Measurements from ENCODE around the gene TRIO.

TRIO gene

DNA sequence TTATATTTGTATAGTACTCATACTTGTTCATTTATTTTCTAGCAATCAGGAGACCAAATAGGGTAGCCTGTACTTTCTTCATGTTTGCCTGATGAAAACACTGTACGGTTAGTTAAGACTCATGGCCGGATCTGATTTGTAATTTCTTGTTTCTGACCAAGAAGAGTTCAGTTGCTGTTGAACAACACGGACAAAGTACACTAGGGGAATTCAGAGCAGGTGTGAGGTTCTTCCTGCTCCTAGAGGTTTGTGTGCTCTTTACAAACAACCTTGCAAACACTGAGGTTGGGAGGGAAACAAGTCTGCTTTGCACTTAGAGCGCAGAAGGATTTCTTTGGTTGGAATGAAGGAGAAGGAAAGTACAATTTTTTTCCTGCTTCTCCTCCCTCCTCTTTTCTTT, 69.7 kb downstream of the TRIO start:
- DNase-seq: no peak

DNA sequence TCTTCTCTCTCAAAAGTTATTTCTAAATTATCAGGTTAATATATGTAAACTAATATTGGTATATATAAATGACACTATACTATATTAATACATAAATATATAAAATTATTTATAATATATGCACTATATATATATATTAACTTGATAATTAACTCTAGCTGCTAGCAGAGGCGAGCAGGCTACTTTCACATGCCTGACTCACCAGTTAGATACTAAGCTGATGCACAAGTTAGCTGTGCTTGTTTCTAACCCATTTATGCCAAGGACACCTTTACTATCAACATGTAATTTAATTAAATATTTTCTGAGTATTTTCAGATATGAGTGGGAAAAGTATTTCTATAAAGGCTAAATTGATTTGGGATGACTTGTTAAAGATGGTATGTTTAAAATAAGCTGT, 70.1 kb downstream of the TRIO start:
- no peak for DNase-seq

- DNase-seq: no peak
Measured at GRCh38 chr5:14213813-14214585, 70.9 kb downstream of the TRIO start.

DNA sequence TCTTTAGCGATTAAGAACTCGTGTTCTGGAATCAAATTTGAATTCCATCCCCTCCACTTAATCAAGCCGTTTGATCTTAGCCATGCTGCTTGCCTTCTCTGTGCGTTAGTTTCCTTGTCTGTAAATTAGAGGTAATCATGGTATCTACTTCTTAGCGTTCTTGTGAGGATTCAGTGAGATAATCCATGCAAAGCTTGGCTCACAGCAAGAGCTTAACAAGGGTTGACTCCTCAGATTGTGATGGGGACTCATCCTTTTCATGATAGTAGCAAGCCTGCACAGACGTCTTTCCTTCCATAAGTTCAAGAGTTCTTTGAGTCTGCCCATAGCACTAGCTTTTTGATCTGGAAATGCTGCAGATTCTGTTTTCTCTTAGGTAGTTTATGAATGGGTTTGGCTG, 72.8 kb downstream of the TRIO start:
- no peak for DNase-seq

DNA sequence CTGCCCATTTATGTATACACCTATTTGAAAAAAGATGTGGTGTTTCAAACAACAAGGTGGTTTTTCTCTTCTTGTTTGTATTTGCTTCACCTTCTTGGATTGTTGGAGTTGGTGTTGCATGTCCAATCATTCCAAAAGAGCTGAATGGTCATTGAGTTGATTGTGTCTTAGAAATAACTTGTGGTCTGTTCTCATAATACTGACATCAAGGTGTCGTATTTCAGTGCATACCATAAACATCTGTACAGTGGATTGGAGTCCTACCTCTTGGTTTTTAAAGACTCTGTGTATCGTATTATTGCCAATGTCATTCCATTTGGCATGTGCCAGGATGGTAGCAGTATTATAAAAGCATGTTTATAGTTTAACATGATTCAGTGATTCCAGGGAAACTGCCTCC, 73.2 kb downstream of the TRIO start:
- DNase-seq: no peak

- DNase-seq: no peak
Measured at GRCh38 chr5:14216902-14217301, 73.8 kb downstream of the TRIO start.

- DNase-seq: no peak
Measured at GRCh38 chr5:14217587-14217986, 74.4 kb downstream of the TRIO start.

DNA sequence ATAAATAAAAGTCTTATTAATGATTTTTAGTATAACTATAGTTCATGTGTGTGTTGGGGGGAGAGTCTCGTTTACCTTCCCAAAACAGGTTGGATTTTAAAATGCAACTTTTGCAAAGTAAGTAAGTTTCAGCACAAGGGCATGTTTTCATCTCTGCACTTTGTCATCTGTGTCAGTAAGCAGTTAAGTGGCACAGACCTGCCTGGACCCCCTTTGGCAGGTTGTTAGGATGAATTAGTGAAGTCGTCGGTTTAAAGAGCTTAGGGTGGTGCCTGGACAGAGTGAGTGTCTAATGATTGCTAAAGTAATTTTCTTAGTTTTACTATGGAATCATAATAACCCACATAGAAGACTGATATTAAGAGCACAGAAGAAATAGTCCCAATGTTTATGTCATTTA, 74.9 kb downstream of the TRIO start:
- DNase-seq: no peak

- DNase-seq: no peak
Measured at GRCh38 chr5:14218480-14218879, 75.3 kb downstream of the TRIO start.

- DNase-seq: no peak
Measured at GRCh38 chr5:14218897-14219573, 75.9 kb downstream of the TRIO start.

DNA sequence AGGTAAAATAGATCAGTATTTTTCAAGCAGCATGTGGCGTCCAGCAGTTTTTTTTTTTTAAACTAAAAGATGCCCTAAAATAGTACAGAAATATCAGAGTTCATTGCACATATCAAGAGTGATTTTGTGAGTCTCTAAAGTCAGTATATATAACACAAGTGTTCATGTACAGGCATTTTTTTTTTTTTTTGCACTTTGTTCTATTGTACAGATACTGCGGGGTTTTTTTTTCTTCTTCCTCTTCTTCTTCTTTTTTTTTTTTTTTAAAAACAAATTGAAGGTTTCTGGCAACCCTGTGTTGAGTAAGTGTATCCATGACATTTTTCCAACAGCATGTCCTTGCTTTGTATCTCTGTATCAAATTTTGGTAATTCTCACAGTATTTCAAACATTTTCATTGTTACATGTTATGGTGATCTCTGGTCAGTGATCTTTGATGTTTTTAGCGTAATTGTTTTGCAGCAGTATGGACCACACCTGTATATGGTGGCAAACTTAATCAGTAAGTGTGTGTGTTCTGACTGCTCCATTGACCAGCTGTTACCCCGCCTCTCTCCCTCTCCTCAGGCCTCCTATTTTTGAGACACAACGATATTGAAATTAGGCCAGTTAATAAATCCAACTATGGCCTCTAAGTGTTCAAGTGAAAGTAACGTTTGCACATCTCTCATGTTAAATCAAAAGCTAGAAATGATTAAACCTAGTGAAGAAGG, 76.8 kb downstream of the TRIO start:
- DNase-seq: no peak

GRCh38 chr5:14220642-14221041, 77.5 kb downstream of the TRIO start:
- no peak for DNase-seq

GRCh38 chr5:14221732-14222131, 78.6 kb downstream of the TRIO start:
- DNase-seq: no peak

GRCh38 chr5:14222206-14222605, 79.1 kb downstream of the TRIO start:
- no peak for DNase-seq

DNA sequence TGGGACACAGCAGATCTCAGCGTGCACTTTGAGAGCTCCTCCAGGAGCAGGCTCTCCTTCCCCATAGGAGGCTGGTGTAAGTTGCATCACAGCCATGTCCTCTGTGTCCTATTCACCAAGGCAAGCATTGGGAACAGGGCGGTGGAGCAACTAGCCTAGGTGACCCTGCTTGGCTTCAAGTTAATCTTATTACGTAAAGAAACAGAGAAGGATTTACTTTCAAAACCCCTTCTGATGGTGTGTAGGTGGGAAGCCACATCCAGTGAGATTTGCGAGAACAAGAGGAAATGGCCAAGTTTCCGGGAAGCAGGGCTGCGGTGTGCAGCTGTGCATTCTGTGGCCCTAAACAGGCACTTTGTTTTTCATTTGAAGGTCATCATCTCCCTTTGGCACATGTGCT, 80.2 kb downstream of the TRIO start:
- no peak for DNase-seq

DNA sequence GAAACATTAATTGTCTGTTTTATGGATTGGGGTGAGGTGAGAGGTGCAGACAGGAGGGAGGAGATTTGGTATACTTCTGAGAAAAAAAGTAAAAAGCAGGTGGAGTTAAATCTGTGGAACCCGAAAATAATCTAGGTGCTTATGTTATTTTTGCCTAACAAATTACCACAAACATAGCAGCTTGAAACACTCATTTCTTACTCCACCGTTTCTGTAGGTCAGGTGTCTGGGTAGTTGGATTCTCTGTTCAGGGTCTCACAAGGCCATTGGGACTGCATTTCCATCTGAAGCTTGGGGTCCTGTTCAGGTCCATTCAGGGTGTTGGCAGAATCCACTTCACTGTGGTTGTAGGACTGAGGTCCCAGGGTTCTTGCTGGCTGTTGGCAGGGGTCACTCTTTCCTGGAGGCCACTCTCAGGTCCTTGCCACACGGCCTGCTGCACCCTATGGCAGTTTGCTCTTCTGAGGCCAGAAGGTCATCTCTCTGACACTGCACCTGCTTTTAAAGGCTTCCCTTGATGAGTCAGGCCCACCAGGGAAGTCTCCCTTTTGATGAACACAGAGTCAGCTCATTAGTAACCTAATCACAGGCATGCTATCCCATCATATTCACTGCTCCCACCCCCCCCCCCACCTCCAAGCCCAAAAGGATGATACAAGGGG, 82.2 kb downstream of the TRIO start:
- no peak for DNase-seq

DNA sequence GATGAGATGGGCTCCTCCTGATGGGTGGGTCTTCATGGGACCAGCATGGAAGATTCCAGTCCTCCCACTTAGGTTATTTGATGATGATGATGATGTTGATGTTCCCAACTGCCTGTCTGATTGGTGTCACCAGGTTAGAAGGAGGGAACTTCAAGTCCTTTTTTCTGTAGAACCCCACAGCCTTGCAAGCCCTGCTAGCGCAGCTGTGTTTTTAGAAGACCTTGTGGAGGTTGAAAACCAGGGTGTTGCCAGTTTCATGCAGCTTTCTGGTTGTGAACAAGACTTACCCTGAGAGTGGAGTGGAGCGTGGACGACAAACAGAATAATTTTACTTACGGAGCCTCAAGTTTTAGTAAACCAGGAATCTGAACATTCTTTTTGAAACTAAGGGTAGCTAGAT, 83.0 kb downstream of the TRIO start:
- DNase-seq: no peak

GRCh38 chr5:14226554-14226953, 83.4 kb downstream of the TRIO start:
- DNase-seq: no peak

DNA sequence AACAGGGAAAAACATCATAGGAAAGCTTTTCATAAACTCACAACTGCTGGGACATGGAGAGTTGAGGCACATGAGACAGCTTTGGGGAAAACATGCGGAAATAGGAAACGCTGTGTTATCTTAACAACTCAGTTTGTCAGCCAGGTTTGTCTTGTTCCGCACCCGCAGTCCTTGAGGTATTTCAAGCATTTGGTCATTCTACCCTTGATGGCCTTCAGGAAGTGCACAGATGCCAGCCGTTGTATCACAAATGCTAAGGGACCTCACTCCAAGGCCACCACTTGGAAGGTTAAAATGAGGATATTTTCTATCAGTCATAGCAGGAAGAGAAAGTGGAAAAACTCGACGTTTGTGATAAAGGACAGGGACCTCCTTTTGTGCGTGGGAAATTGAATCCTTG, 83.8 kb downstream of the TRIO start:
- DNase-seq: no peak

GRCh38 chr5:14227513-14227912, 84.4 kb downstream of the TRIO start:
- DNase-seq: no peak

DNA sequence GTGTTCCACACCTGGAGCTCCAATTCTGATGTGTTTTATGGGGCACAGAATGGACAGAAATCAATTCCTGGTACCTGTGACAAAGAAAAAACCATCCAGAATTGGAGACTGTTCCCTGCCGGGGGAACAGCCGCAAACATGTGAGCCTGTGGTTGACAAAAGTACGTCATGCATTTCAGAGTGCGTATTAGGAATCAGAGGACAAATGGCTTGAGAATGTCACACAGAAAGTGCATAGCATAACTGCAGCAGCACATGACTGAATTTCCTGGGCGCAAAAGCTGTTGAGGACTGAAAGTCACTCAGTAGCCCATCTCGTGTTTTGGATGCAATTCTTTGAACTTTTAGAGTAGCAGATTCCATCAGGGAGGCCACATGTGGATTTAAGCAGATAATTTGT, 85.1 kb downstream of the TRIO start:
- no peak for DNase-seq

DNA sequence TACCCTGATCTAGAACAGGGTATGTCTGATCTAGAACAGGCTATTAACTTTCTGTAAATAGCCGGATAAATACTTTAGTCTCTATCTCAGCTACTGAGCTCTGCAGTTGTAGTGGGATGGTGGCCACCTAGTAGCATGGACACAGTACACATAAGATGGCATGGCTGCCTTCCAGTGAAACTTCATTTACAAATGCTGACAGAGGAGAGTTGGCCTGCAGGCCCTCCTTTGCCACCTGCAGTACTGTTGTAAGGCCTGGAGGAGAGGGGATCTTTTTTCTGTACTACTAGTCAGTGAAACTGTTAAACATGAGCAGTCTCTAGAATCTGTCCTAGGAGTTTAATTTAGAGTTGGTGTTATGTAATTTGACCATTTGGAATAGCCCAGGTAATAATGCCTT, 86.0 kb downstream of the TRIO start:
- no peak for DNase-seq

GRCh38 chr5:14229734-14230133, 86.6 kb downstream of the TRIO start:
- no peak for DNase-seq

- no peak for DNase-seq
Measured at GRCh38 chr5:14231156-14231555, 88.0 kb downstream of the TRIO start.

Data from activated CD8-positive, alpha-beta memory T cell treated with anti-CD3 and anti-CD28 coated beads, Interleukin-2, amount 50 U/mL, for 4 hours (primary cell).